ENCODE data around the gene AURKAIP1. TPM values are rescaled to one million over a fixed set of nuclear protein-coding genes. Genes with fewer than 3 reads are reported as not detected.
A peak's percentile ranks its signal among the peaks of the same experiment; 100 is the strongest.

Gene AURKAIP1
- total and polyA plus RNA-seq, 9 of the 15 experiments (the other 6 are each of a cell fraction or from before 2014, with no cell fraction given): 7.8 to 478 (median 92.0) TPM

DNA sequence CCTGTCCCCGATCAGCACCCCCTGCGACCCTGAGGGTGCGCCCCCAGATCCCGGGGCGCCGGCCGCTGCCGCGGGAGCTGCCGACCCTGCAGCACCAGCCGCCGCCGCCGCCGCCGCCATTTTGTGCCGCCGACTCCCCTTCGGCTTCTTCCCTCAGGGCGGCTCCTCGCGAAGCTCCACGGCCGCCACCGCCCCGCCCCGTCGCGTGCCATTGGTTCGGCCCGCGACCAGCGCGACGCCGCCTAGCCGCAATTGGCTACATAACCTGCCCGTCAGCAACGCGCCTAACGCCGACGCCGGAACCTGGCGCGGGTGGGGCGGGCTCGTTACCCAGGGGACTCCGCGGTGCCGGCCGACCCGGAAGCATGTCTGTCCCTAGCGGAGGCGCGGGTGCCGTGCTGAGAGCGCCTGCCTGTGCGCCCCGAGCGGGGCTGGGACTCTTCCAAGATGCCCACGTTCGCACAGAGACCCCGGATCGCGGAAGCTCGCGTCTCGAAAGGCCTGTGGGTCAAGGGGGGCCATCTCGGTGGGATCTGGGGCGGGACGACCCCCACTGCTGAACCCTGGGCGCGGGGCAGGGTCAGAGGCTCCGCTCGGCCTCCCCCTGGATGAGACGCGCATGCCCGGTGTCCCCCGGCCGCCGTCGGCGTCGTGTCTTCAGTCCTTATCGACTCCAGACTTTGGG lies 24.3 kb upstream of the AURKAIP1 start, which contains the start of gene CCNL2 (continued):
- peak; percentile 85 for TF ChIP-seq RBBP5 (IDR thresholded peaks at IDR 0.05; ENCODE audit: borderline replicate concordance, insufficient read depth, low read length, poor library complexity, severe bottlenecking)
- TF ChIP-seq KDM4B (IDR thresholded peaks at IDR 0.05; ENCODE audit: borderline replicate concordance in 2 of 2, low read depth in 1 of 2): peak in 1 of 2 experiments; percentile 85; a peak in 2 of 4 replicates
- TF ChIP-seq HNRNPLL (IDR thresholded peaks at IDR 0.05; ENCODE audit: low read depth, low read length, poor library complexity, severe bottlenecking): peak; percentile 93
- TF ChIP-seq JUN (IDR thresholded peaks at IDR 0.05; ENCODE audit: borderline replicate concordance, low read depth, low read length): peak; percentile 70; the same call in 1 of the 2 replicates
- no peak for TF ChIP-seq JUN (CRISPR knock-in tag; IDR thresholded peaks at IDR 0.05; ENCODE audit: borderline replicate concordance)
- no peak for TF ChIP-seq ZNF133 (CRISPR knock-in tag; IDR thresholded peaks at IDR 0.05)
- TF ChIP-seq HNRNPK (IDR thresholded peaks at IDR 0.05; ENCODE audit: low read depth, low read length, poor library complexity, severe bottlenecking): peak; percentile 68
- TF ChIP-seq ZNF583 (CRISPR knock-in tag; IDR thresholded peaks at IDR 0.05): 0 out of 2 replicates have a peak, but pooled peaks have one; percentile 75
- TF ChIP-seq, protein P1, sequence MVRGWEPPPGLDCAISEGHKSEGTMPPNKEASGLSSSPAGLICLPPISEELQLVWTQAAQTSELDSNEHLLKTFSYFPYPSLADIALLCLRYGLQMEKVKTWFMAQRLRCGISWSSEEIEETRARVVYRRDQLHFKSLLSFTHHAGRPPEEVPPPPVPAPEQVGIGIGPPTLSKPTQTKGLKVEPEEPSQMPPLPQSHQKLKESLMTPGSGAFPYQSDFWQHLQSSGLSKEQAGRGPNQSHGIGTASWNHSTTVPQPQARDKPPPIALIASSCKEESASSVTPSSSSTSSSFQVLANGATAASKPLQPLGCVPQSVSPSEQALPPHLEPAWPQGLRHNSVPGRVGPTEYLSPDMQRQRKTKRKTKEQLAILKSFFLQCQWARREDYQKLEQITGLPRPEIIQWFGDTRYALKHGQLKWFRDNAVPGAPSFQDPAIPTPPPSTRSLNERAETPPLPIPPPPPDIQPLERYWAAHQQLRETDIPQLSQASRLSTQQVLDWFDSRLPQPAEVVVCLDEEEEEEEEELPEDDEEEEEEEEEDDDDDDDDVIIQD (CRISPR knock-in tag; IDR thresholded peaks at IDR 0.05): 0 out of 2 replicates have a peak, but pooled peaks have one; percentile 65
- no peak for TF ChIP-seq FOXA1 (IDR thresholded peaks at IDR 0.05; ENCODE audit: borderline replicate concordance)
- no peak for TF ChIP-seq ZNF324 (CRISPR knock-in tag; IDR thresholded peaks at IDR 0.05)
- no peak for TF ChIP-seq ZNF384 (IDR thresholded peaks at IDR 0.05; ENCODE audit: low read depth, low read length)
- TF ChIP-seq ZNF780A (CRISPR knock-in tag; IDR thresholded peaks at IDR 0.05): no peak
- no peak for TF ChIP-seq PPARD (CRISPR knock-in tag; IDR thresholded peaks at IDR 0.05)
- TF ChIP-seq, protein P2, sequence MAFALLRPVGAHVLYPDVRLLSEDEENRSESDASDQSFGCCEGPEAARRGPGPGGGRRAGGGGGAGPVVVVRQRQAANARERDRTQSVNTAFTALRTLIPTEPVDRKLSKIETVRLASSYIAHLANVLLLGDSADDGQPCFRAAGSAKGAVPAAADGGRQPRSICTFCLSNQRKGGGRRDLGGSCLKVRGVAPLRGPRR (CRISPR knock-in tag; IDR thresholded peaks at IDR 0.05): no peak
- TF ChIP-seq KDM5B (IDR thresholded peaks at IDR 0.05; ENCODE audit: insufficient replicate concordance, low read depth, low read length): peak; percentile 83
- peak; percentile 79 for TF ChIP-seq PML (IDR thresholded peaks at IDR 0.05; ENCODE audit: low read length)
- no peak for TF ChIP-seq MEF2D (tag; conservative IDR thresholded peaks at IDR 0.05; ENCODE audit: low read depth)
- TF ChIP-seq, protein P3, sequence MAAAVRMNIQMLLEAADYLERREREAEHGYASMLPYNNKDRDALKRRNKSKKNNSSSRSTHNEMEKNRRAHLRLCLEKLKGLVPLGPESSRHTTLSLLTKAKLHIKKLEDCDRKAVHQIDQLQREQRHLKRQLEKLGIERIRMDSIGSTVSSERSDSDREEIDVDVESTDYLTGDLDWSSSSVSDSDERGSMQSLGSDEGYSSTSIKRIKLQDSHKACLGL (CRISPR knock-in tag; IDR thresholded peaks at IDR 0.05; ENCODE audit: borderline replicate concordance, poor library complexity, severe bottlenecking): peak; percentile 70
- TF ChIP-seq ZBTB7A (IDR thresholded peaks at IDR 0.05; ENCODE audit: borderline replicate concordance, control insufficient read depth, low read depth, low read length): no peak; the same call in none of the 2 replicates
- TF ChIP-seq ZKSCAN8 (CRISPR knock-in tag; IDR thresholded peaks at IDR 0.05): no peak
- TF ChIP-seq NCOA6 (IDR thresholded peaks at IDR 0.05): no peak
- TF ChIP-seq, protein P4, sequence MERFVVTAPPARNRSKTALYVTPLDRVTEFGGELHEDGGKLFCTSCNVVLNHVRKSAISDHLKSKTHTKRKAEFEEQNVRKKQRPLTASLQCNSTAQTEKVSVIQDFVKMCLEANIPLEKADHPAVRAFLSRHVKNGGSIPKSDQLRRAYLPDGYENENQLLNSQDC (CRISPR knock-in tag; IDR thresholded peaks at IDR 0.05): peak; percentile 31; the same call in 1 of the 2 replicates
- no peak for TF ChIP-seq SMARCB1 (IDR thresholded peaks at IDR 0.05; ENCODE audit: insufficient read length, low read depth)
- TF ChIP-seq, protein P5, sequence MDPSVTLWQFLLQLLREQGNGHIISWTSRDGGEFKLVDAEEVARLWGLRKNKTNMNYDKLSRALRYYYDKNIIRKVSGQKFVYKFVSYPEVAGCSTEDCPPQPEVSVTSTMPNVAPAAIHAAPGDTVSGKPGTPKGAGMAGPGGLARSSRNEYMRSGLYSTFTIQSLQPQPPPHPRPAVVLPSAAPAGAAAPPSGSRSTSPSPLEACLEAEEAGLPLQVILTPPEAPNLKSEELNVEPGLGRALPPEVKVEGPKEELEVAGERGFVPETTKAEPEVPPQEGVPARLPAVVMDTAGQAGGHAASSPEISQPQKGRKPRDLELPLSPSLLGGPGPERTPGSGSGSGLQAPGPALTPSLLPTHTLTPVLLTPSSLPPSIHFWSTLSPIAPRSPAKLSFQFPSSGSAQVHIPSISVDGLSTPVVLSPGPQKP (CRISPR knock-in tag; IDR thresholded peaks at IDR 0.05): no peak

Measured in K562 (cell line).